Transverse colon (tissue), 4 donors: ENCODE results near the gene PTPRA. TPM values are rescaled to one million over a fixed set of nuclear protein-coding genes. Genes with fewer than 3 reads are reported as not detected.

Experiments used
- DNase-seq: peaks from one replicate; pipeline ENCODE4 v3.0.0-alpha.2; 2019
- H3K27ac ChIP-seq, 4 donors: fragments of 200-600 bp; sonication (generic); 2 replicates each; pipeline ENCODE4 v1.5.1; 2016 to 2018; ENCODE audit warnings: inconsistent platforms in 4 of 4
- H3K27me3 ChIP-seq: fragments of 200-600 bp; sonication (generic); 2 replicates; pipeline ENCODE4 v1.5.1; 2017; ENCODE audit warnings: inconsistent platforms
- H3K36me3 ChIP-seq, 4 donors: fragments of 200-600 bp; sonication (generic); 2 replicates each; pipeline ENCODE4 v1.5.1; 2017 to 2019; ENCODE audit warnings: inconsistent platforms in 4 of 4
- H3K4me1 ChIP-seq, 4 donors: fragments of 200-600 bp; sonication (generic); 2 replicates each; pipeline ENCODE4 v1.5.1; 2017 to 2020; ENCODE audit warnings: inconsistent platforms in 4 of 4
- H3K4me3 ChIP-seq, 4 donors: fragments of 200-600 bp; sonication (generic); 1 replicate in 1 of 4; 2 replicates in 3 of 4; pipeline versions ENCODE4 v1.5.1 to v1.6.1; 2017 to 2019; ENCODE audit warnings: inconsistent platforms in 4 of 4
- H3K9me3 ChIP-seq, 2 donors: fragments of 200-600 bp; sonication (generic); 2 replicates each; pipeline ENCODE4 v1.5.1; 2017 to 2019; ENCODE audit warnings: inconsistent platforms in 2 of 2
- CTCF ChIP-seq, 5 experiments: fragments of 200-600 bp in 3 of 5; fragments of 450-650 bp in 2 of 5; sonication (generic) in 3 of 5; IDR thresholded peaks; 1 replicate in 2 of 5; 2 replicates in 3 of 5; pipeline ENCODE4 v1.5.1; 2016 to 2017; ENCODE audit warnings: antibody characterized with exemption in 5 of 5, inconsistent platforms in 3 of 5, mild to moderate bottlenecking in 2 of 5, moderate library complexity in 1 of 5
- EP300 ChIP-seq: sonication (generic); formaldehyde crosslinking; IDR thresholded peaks from one replicate; pipeline ENCODE4 v1.6.1; 2017; ENCODE audit warnings: antibody characterized with exemption, low read depth
- POLR2A ChIP-seq: fragments of 450-650 bp; IDR thresholded peaks from one replicate; pipeline ENCODE4 v1.6.1; 2016; ENCODE audit warnings: antibody characterized with exemption, mild to moderate bottlenecking, moderate library complexity
- POLR2AphosphoS5 ChIP-seq, 3 donors: sonication (generic); formaldehyde crosslinking; IDR thresholded peaks; one replicate each; pipeline ENCODE4 v1.6.1; 2016; ENCODE audit warnings: antibody characterized with exemption in 3 of 3
- WGBS, 2 donors: methylation state at CpG; one replicate each; pipeline ENCODE4 v1.1.5; 2018; ENCODE audit warnings: low coverage in 1 of 2; 5-methylcytosine and 5-hydroxymethylcytosine counted together
- in situ Hi-C, 4 donors: fragments of 200-750 bp; cut with MboI; loops; one replicate each; pipeline versions ENCODE4 v1.15.0 to v1.15.1; 2017; ENCODE audit warnings: low sequenced_read_pairs in 3 of 4, low pct_ligation_motif_present in 1 of 4, low pct_unique_long_range_greater_than_20kb in 1 of 4
- intact Hi-C: fragments of 100-400 bp; cut with DNase I; formaldehyde crosslinking; loops from one replicate; pipeline ENCODE4 v1.15.1; 2023; ENCODE audit warnings: low total_unique reads
- total RNA-seq, 4 donors: library from RNA; depleted of rRNA; stranded (reverse); fragments of >200 nt; gene quantifications; one replicate each; pipeline ENCODE4 v1.1.0, GENCODE V29; 2016

PTPRA gene
- total RNA-seq, 4 donors from 2014 or later, result 32.2 to 55.8 (median 45.8) TPM

- no peak overlapping the region for H3K27ac ChIP-seq
- intact Hi-C loops, result no loop called here
- peaks cover 0 to 4% (median 0%) of the 10 kb centered on the region in 4 donors for H3K4me1 ChIP-seq
- H3K36me3 ChIP-seq, result no peaks in the 10 kb centered on the region
- no peaks in the 10 kb centered on the region for H3K27me3 ChIP-seq
- no peak for DNase-seq
- no peaks in the 10 kb centered on the region for H3K9me3 ChIP-seq
- in situ Hi-C loops, result no loop called here
- H3K4me3 ChIP-seq, result no peak overlapping the region
- 95 to 100% methylated on average over 1 of the region's 1 CpG for WGBS, 2 donors
- no peak for TF ChIP-seq POLR2A
These were observed 75.7 kb downstream of the PTPRA start for GRCh38 chr20:2948968-2949367.

GRCh38 chr20:2952766-2953165 is 79.5 kb downstream of the PTPRA start:
- DNase-seq, result no peak
- in situ Hi-C loops (no loop called here), intact Hi-C loops (no loop called here)
- Histone ChIP-seq H3K9me3 (no peaks in the 10 kb centered on the region), H3K4me1 (no peaks in the 10 kb centered on the region), H3K36me3 (no peaks in the 10 kb centered on the region), H3K4me3 (no peak overlapping the region), H3K27ac (no peak overlapping the region), H3K27me3 (no peaks in the 10 kb centered on the region)
- no peak for TF ChIP-seq POLR2AphosphoS5 (IDR thresholded peaks at IDR 0.05)
- no peak for TF ChIP-seq EP300
- WGBS, 2 donors, result 57 to 93% methylated on average over 1 of the region's 1 CpG

GRCh38 chr20:2955257-2955970 is 82.1 kb downstream of the PTPRA start:
- TF ChIP-seq CTCF (IDR thresholded peaks at IDR 0.05), result no peak
- no peak for TF ChIP-seq EP300
- TF ChIP-seq POLR2AphosphoS5 (IDR thresholded peaks at IDR 0.05), result no peak
- no peak for TF ChIP-seq POLR2A
- H3K4me3 ChIP-seq, result no peak overlapping the region
- no peaks in the 10 kb centered on the region for H3K4me1 ChIP-seq
- peaks cover 0 to 6% (median 0%) of the 10 kb centered on the region in 4 donors for H3K36me3 ChIP-seq
- no peak for DNase-seq
- no peaks in the 10 kb centered on the region for H3K27me3 ChIP-seq
- H3K9me3 ChIP-seq, result no peaks in the 10 kb centered on the region
- in situ Hi-C loops, result no loop called here
- H3K27ac ChIP-seq, result no peak overlapping the region
- intact Hi-C loops, result no loop called here

GRCh38 chr20:2956480-2956879 is 83.2 kb downstream of the PTPRA start:
- 93 to 97% methylated on average over 2 of the region's 2 CpGs for WGBS, 2 donors
- DNase-seq, result no peak
- Histone ChIP-seq H3K36me3 (peaks cover 0 to 6% (median 0%) of the 10 kb centered on the region in 4 donors), H3K4me1 (no peaks in the 10 kb centered on the region), H3K27me3 (no peaks in the 10 kb centered on the region), H3K4me3 (no peak overlapping the region), H3K9me3 (no peaks in the 10 kb centered on the region), H3K27ac (no peak overlapping the region)
- in situ Hi-C loops, result no loop called here
- intact Hi-C loops, result no loop called here
- no peak for TF ChIP-seq POLR2AphosphoS5 (IDR thresholded peaks at IDR 0.05)
- TF ChIP-seq CTCF (IDR thresholded peaks at IDR 0.05), result no peak
- TF ChIP-seq EP300, result no peak
- TF ChIP-seq POLR2A, result no peak

GRCh38 chr20:2967841-2968240 is 94.6 kb downstream of the PTPRA start:
- in situ Hi-C loops, result no loop called here

More at GRCh38 chr20:2967841-2968240, 94.6 kb downstream of the PTPRA start:
- no peak for TF ChIP-seq EP300
- no peak for TF ChIP-seq CTCF (IDR thresholded peaks at IDR 0.05)
- no peak for TF ChIP-seq POLR2AphosphoS5 (IDR thresholded peaks at IDR 0.05)
- TF ChIP-seq POLR2A, result no peak
- Histone ChIP-seq H3K4me1 (no peaks in the 10 kb centered on the region), H3K36me3 (peaks cover 0 to 24% (median 4%) of the 10 kb centered on the region in 4 donors), H3K27me3 (no peaks in the 10 kb centered on the region), H3K27ac (no peak overlapping the region), H3K9me3 (no peaks in the 10 kb centered on the region), H3K4me3 (no peak overlapping the region)
- DNase-seq, result no peak
- intact Hi-C loops, result no loop called here
- 94 to 100% methylated on average over 1 to 3 of the region's 3 CpGs for WGBS, 2 donors
